HEK293T (cell line): ENCODE results near the gene NKAIN2.

Experiments
- ARNT ChIP-seq: fragments of 450-650 bp; IDR thresholded peaks from 2 replicates; pipeline ENCODE4 v1.6.1; 2017; ENCODE audit warnings: mild to moderate bottlenecking
- BHLHE40 ChIP-seq: fragments of 450-650 bp; IDR thresholded peaks from 2 replicates; pipeline ENCODE4 v1.6.1; 2016; ENCODE audit warnings: mild to moderate bottlenecking, moderate library complexity, borderline replicate concordance
- CTBP1 ChIP-seq: fragments of 450-650 bp; IDR thresholded peaks from 2 replicates; pipeline ENCODE4 v1.6.1; 2016; ENCODE audit warnings: borderline replicate concordance
- FOXK2 ChIP-seq: fragments of 450-650 bp; IDR thresholded peaks from 2 replicates; pipeline ENCODE4 v1.6.1; 2016; ENCODE audit warnings: mild to moderate bottlenecking
- FOXM1 ChIP-seq: fragments of 450-650 bp; IDR thresholded peaks from 2 replicates; pipeline ENCODE4 v1.6.1; 2017; ENCODE audit warnings: mild to moderate bottlenecking, borderline replicate concordance
- HDGF ChIP-seq: fragments of 450-650 bp; IDR thresholded peaks from 2 replicates; pipeline ENCODE4 v1.6.1; 2017; ENCODE audit warnings: antibody characterized with exemption, borderline replicate concordance
- NFRKB ChIP-seq: fragments of 450-650 bp; IDR thresholded peaks from 2 replicates; pipeline ENCODE4 v1.6.1; 2016; ENCODE audit warnings: mild to moderate bottlenecking, moderate library complexity
- SP1 ChIP-seq: fragments of 450-650 bp; IDR thresholded peaks from 2 replicates; pipeline ENCODE4 v1.6.1; 2017
- SUZ12 ChIP-seq: fragments of 450-650 bp; IDR thresholded peaks from 2 replicates; pipeline ENCODE4 v1.6.1; 2016; ENCODE audit warnings: mild to moderate bottlenecking
- TARDBP ChIP-seq: fragments of 450-650 bp; IDR thresholded peaks from 2 replicates; pipeline ENCODE4 v1.6.1; 2016
- ZNF384 ChIP-seq: fragments of 450-650 bp; IDR thresholded peaks from 2 replicates; pipeline ENCODE4 v1.6.1; 2016
- TF ChIP-seq, protein P1 (sequence below): fragments of 450-650 bp; IDR thresholded peaks from 2 replicates; pipeline ENCODE4 v1.6.1; 2016

DNA sequence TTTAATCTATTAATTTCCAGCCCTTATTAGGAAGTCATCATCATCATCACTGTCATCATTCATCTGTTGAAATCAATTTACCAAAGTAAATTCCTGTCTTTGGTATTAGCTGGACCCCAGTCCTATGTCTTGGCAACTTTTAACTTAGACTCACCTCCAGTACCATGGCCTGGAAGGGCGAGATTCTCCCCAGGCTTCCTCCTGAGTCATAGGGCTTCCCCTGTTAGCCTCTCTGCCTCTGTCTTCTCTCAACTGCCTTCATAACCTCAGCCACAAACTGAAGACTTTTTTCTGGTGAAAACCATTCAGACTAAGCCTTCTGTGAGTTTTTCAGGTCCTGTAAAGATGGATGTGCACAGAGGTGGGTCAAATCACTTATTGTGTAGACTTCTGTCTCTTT lies 95.0 kb downstream of the NKAIN2 start:
- no peak for TF ChIP-seq BHLHE40
- TF ChIP-seq ZNF384 = no peak
- TF ChIP-seq ARNT = no peak
- TF ChIP-seq, protein P1, sequence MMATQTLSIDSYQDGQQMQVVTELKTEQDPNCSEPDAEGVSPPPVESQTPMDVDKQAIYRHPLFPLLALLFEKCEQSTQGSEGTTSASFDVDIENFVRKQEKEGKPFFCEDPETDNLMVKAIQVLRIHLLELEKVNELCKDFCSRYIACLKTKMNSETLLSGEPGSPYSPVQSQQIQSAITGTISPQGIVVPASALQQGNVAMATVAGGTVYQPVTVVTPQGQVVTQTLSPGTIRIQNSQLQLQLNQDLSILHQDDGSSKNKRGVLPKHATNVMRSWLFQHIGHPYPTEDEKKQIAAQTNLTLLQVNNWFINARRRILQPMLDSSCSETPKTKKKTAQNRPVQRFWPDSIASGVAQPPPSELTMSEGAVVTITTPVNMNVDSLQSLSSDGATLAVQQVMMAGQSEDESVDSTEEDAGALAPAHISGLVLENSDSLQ = no peak
- no peak for TF ChIP-seq CTBP1
- TF ChIP-seq NFRKB = no peak
- TF ChIP-seq HDGF = no peak
- no peak for TF ChIP-seq TARDBP
- no peak for TF ChIP-seq FOXM1
- TF ChIP-seq SUZ12 = no peak
- TF ChIP-seq SP1 = no peak
- no peak for TF ChIP-seq FOXK2
